ENCODE measurements around the gene TOR1AIP1.

GRCh38 chr1:179853102-179853501, 29.0 kb upstream of the TOR1AIP1 start:
- TF ChIP-seq TAF1 (IDR thresholded peaks at IDR 0.05; ENCODE audit: low read depth), result no peak
- no peak for TF ChIP-seq TEAD4 (IDR thresholded peaks at IDR 0.05)

All from Ishikawa (cell line).